GM18505 (cell line): Measurements from ENCODE around the gene CYP46A1.

ENCODE experiments used
- ATAC-seq: cut with Tn5 transposase; IDR thresholded peaks from one replicate; pipeline ENCODE4 v1.9.1; 2021; ENCODE audit not compliant: unreplicated experiment
- POLR2A ChIP-seq: IDR thresholded peaks from 4 replicates; pipeline ENCODE4 v1.6.1; 2011; ENCODE audit warnings: borderline replicate concordance; ENCODE audit not compliant: insufficient read depth, insufficient read length; ENCODE audit errors: extremely low read depth

CYP46A1 gene

DNA sequence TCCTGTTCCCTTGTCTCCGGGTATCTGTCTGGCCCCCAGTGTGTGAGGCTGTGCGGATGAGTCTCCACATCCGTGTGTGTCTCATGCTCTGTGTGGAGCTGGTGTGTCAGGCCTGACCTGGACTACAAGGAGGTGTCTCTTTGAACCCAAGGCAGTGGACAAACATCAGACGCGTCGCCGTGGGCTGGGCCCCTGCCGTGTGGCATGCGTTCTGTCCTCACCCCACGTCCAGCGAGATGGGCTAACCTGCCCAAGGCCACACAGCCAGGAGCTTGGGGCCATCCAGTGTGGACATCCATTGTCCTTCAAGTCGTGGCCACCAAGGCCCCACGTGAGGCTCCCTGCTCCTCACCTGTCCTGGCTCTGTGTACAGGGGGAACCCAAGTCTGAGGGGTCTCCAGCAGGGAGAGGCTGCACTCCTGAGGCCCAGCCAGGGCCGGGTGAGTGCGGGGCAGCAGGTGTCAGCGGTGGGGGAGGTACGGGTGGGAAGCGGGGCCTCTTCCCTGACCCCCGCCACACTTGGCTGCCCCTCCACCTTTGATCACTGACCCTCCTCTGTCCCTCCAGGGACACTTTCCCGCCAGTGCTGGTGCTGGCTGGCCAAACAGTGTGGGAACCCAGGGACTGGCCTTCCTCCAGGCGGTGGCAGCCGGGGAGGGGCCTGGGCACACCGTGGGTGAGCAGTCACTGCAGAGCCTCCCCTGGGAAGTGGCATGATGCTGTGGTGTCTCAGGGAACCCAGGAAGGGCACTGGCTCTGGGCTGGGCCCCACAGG is 48.5 kb downstream of the CYP46A1 start:
- ATAC-seq = no peak

DNA sequence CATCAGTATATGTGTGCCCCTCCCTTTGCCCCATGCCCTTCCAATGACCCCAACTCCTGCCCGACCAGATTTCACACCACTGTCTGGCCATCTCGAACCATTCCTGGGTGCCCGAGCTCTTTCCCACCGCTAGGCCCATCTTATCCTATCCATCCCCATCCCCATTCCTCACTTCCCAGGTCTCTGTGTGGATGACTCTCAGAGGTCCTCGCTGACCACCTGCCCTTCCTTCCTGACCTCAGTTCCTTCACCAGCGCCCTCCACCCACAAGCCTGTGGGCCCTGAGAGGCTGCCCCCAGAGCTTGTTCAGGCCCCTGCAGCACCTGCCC is 49.1 kb downstream of the CYP46A1 start:
- no peak for ATAC-seq
- TF ChIP-seq POLR2A = no peak

More for the DNA sequence above, 48.5 kb downstream of the CYP46A1 start:
- no peak for TF ChIP-seq POLR2A

DNA sequence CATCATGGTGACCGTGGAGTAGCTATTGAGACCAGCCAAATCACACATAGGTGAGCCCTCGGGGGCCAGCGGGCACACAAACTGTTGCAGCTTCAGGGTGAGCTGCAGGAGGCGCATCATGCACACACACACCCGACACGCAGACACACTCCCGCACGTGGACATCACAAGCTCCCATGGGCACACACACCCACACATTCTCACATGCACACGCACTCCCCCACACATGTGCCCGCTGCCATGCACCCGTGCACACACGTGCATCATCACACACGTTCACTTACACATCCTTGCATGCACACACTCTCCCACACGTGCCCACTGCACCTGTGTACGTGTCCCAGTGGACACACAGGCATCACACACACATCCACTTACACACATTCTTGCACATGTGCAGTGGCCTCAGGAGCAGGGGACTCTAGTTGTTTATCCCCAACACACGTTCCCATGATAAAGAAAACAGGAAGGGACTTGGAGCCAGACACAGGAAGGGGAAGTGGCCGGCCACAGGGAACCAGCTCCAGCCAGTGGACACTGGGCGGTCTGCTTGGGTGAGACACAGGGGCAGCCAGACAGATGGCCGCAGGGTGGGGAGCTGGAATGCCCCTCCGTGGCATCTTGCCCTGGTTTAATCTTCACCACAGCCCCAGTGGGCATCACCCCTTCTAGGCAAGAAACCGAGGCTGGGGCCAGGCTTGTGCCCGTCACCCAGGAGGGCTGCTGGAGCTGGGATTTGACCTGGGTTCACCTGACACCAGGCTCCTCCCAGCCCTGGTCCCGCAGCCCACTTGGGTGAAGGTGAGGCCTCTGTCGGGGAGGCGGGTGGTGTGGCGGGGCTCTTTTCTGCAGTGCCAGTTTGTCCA is 49.7 kb downstream of the CYP46A1 start:
- no peak for TF ChIP-seq POLR2A
- ATAC-seq = no peak

DNA sequence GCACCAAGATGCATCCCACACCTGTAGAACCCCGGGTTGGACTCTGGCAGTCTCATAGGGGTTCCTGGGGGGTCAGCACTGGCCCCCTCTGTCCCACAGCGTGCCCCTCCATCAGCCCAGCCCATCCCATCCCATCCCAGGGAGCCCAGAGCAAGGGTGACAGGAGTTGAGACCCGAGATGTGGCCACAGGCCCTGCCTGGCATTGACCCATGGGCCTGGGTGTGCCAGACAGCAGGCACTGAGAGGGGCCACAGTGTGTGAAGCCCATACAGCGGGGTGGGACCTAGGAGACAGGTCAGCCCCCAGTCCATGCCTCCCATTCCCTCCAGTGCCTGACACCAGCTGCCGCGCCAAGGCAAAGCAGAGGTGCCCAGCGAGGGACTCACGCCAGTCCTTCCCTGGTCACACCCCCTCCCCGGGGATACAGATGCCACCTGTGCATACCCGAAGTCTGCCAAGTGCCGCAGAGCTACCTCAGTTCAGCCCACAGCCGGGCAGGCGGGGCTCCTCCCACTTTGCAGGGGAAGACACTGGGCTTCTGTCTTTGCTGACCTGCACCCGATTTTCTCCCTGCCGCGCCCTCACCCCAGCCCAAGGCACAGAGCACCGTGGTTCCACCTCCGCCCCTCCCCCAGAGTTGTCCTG is 50.4 kb downstream of the CYP46A1 start:
- no peak for ATAC-seq
- TF ChIP-seq POLR2A = no peak

DNA sequence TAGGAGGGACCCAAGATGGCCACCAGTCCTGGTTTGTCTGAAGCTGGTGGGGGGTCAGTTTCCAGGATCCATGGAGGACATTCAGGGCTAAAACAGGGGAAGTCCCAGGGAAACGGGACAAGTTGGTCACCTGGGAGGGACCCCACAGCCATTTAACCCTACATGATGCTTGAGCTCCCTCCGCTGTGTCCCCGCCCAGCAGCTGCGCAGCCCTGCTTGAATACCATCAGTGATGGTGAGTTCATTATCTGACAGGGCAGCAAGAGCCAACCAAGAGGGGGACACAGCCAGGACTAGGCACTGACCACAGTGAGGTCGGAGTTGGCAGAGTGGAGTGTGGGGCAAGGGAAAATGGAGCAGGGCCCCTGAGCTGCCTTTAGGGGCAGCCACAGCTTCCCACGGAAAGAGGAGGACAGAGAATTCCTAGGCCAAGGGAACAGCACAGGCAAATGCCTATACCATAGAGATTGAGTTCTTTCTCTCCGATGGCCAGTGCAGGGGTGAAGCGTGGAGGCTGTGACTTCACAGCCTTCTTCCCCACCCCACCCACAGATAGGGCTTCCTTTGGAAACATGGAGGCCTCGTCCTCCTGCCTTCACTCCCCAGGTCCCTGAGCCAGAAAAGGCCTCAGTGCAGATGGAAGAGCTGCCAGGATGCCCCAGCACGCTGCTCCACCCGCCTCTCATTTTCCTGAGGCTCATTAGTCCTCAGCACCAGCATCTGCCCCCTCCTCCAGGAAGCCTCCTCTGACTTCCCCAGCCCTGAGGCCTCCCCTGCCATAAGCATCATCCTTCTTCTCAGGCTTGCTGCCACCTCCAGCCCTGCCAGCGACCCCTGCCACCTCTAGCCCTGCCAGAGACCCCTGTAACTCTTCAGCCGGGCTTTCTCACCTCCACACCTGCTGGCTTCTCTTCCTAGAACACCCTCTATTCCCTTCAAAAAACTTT is 51.4 kb downstream of the CYP46A1 start:
- no peak for ATAC-seq
- TF ChIP-seq POLR2A = no peak

DNA sequence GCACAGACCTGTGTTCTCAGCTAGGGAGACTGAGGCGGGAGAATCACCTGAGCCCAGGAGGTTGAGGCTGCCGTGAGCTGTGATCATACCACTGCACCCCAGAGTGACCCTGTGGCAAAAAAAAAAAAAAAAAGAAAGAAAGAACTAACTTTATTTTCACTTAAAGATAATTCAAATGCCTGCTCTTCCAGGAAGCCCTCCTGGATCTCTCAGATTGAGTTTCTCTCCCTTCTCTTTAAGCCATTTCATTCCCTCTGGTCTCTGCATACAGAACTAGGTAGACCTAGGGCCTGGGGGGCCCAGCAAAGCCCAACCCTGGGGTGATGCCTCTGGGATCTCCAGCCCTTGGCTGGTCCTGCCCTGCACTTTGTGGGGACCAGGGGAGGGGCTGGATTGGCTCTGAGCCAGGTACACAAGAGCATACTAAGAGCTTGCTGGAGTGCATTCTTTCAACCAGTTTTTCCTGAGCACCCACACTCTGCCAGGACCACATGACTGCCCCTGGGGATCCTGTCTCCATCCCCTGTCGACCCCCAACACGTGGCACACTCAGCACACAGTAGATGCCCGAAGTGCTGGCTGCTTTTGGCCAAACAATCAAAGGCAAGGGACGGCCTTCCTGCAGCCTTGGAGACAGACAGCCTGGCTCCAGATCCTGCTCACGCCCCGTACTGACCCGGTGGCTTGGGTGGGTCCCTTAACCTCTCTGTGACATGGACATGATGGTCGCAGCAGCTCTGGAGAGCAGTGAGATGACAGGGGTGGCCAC is 52.7 kb downstream of the CYP46A1 start:
- TF ChIP-seq POLR2A = no peak
- ATAC-seq = no peak

DNA sequence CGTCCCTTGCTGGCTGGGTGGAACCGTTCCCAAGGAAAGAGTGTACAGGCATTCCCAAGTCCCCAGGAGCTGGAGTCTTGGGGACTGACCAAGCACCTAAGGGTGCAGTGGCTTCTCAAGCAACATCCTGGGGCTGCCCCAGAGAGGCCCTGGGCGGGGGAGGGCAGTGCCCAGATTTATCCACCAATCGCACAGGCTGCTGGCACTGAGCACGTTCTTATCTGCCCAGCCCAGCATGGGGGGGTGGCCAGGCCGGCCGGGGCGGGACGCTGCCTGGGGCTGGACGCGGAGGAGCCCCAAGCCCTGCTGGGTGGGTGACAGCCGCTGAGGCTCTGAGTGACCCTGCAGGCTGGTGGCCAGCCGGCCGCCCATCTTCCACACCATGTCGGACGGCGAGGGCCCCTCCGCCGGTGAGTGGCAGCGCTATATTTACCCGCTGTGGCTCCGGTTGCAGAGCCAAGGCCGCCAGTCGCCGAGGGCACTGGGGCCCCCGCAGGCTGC is 53.4 kb downstream of the CYP46A1 start:
- no peak for ATAC-seq
- no peak for TF ChIP-seq POLR2A

DNA sequence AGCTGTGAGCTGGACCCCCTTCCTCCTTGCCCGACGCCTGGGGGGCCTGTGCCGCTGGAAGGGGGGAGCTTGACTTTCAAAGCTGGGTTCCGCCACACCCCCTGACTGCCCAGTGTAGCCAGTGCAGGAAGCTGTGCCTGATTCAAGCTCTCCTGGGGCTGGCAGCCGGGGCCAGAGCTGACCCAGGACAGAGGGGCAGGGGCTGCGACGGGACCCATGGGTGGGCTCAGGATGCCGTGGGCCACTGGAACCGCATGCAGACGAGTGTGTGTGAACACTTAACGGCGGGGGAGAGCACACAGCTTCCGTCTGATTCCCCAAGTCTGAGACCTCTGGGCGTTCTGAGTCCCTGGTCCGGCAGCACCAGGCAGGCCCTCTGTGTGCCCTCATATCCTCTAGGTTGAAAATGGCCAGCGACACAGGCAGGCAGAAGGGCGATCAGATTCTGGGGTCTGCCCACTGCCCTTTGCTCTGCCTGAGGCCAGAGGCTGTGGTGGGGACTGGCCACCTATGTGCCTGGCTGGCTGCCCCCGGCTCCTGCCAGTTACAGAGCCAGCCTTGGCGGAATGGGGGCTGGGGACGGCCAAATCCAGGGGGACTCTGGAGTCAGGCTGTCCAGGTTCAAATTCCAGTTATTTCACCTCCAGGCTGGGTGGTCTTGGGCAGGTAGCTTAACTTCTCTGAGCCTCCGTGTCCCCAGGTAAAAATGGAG is 54.0 kb downstream of the CYP46A1 start:
- TF ChIP-seq POLR2A = no peak
- no peak for ATAC-seq

DNA sequence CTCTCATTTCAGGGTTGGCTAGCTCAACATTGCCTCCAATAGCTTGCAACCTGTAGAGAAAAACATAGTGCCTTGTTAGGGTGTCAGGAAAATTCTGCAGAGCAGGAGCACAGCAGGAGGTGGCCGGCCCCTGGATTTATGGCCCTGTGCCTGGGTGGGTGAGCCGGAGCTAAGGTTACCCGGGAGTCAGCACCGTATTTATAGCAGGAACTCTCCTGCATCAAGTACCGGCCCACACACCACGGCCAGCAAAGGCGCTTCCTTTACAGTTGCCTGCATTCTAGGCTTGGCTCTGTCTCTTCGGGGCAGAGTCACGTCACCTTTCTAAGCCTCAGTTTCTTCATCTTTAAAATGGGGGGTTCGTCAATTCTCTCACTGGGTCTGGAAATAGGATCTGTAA is 56.3 kb downstream of the CYP46A1 start:
- no peak for ATAC-seq
- no peak for TF ChIP-seq POLR2A

DNA sequence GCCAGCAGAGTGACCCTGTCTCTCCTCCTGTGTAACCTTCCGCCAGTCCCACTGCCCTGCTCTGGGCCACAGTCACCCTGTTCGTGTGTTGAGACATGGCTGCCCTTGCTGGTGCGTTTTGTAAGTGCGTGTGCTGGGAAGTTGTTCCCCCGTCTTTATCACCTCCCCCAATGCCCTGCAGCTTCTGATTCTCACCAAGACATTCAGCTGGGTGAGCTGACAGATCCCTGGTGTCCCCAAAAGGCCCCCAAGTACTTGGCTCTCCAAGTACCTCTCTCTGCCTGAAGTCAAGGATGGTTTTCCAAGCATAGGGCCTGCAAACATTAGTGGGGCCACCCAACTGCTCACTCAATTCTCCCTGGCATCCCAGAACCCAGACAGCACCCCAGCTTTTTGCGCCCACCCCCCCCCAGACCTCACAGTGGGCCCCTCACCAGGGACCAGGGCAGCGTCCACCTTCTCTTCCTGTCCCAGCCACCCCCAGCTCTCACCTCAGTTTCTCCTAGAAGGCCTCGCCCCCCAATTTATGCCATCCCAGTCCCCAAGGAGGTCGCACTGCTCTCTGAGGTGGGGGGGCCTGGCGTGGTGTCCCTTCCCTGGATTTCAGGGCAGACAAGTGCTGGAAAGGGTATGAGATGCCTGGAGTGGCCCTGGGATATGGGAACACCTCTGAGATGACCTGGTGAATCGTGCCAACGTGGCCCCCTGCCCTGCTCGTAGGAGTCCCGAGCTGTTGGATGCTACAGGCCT is 57.3 kb downstream of the CYP46A1 start:
- TF ChIP-seq POLR2A = no peak
- no peak for ATAC-seq

DNA sequence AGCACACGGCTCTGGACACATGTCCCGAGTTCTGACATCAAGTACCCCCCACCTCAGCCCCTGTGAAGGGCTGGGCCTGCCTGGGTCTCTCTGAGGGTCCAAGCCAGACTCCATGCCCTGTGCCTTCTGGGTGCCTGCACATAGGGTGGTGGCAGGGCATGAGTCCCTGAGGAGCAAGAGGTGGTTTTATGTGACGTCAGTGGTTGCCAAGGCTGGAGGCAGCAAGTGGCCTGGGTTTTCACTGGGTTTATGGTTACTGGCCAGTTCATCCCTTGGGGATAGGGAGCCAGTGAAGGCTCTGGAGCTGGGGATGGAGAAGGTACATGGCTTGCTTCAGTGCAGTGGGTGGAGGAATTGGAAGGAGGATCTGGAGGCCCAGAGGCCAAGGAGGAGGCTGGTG is 58.0 kb downstream of the CYP46A1 start:
- no peak for TF ChIP-seq POLR2A
- no peak for ATAC-seq
